A549 treated with GW870086 at 1 μM for 4 hours (cell line): ENCODE results near the gene JMJD7. TPM values are rescaled to one million over a fixed set of nuclear protein-coding genes. Genes with fewer than 3 reads are reported as not detected.

ENCODE experiments used
- total RNA-seq: library from RNA; stranded (reverse); fragments of 200-300 nt; extraction: Qiagen RNA extraction; gene quantifications from 5 replicates; pipeline ENCODE4 v1.2.3, GENCODE V29; 2022; ENCODE audit warnings: low read depth

The JMJD7 gene
- 2.3 to 4.4 TPM (median 2.8 TPM) in 5 replicates for total RNA-seq

GRCh38 chr15:41827880-41828806 is at the start of gene JMJD7:
Gene JMJD7 (plus strand): TSS chr15:41828092. CDS start chr15:41828125, 33 bp downstream.

GRCh38 chr15:41838400-41838897 is 10.6 kb downstream of the JMJD7 start, which contains the start of gene PLA2G4B:
Gene PLA2G4B (plus strand): TSS chr15:41838847. CDS start chr15:41838914, 67 bp downstream.

Other genes starting within 250 kb of the JMJD7 start
- 4.9 to 7.6 TPM (median 7.1 TPM) in 5 replicates for gene MGA, start 167.7 kb upstream of the JMJD7 start, total RNA-seq
- 2.0 to 5.6 TPM (median 4.9 TPM) in 5 replicates for gene MAPKBP1, start 53.6 kb upstream of the JMJD7 start, total RNA-seq
- 0.98 to 2.3 TPM (median 2.1 TPM) in 5 replicates for gene PLA2G4B, start 10.8 kb downstream of the JMJD7 start, total RNA-seq
- gene SPTBN5, start 66.0 kb downstream of the JMJD7 start, total RNA-seq, result 0.10 to 0.36 TPM (median 0.16 TPM) in 5 replicates
- gene EHD4, start 144.5 kb downstream of the JMJD7 start, total RNA-seq, result 11.7 to 14.0 TPM (median 13.3 TPM) in 5 replicates
- not detected in 5 replicates for gene PLA2G4E, start 192.9 kb downstream of the JMJD7 start, total RNA-seq